Panc1 (cell line): ENCODE results near the gene MLLT3. TPM values are rescaled to one million over a fixed set of nuclear protein-coding genes. Genes with fewer than 3 reads are reported as not detected.

Experiments used
- ATAC-seq: fragments of 200-7000 bp; cut with Tn5 transposase; 2 replicates; pipeline ENCODE4 v1.9.1; 2020; ENCODE audit warnings: mild to moderate bottlenecking, moderate library complexity
- BruUV-seq: library from RNA; stranded (reverse); fragments of 400-500 nt; replicated peaks from 2 replicates; lab custom pipeline; 2021; lab: Mats Ljungman, UMichigan
- CTCF ChIA-PET: fragments of 300-600 bp; sonication (Branson Sonifier 250); formaldehyde crosslinking; loops from one replicate; lab custom pipeline; 2022; ENCODE audit warnings: antibody characterized with exemption; lab: Charles Lee
- POLR2A ChIA-PET: fragments of 300-600 bp; sonication (Branson Sonifier 250); formaldehyde crosslinking; loops from one replicate; lab custom pipeline; 2022; ENCODE audit warnings: antibody characterized with exemption; lab: Charles Lee
- DNase-seq: peaks from one replicate; pipeline ENCODE4 v3.0.0-alpha.2; 2010; ENCODE audit warnings: low read depth, low spot score
- H3K27ac ChIP-seq: 2 replicates; pipeline ENCODE4 v1.5.1; 2011; ENCODE audit warnings: mild to moderate bottlenecking, low read length, inconsistent platforms
- H3K27me3 ChIP-seq: fragments of 200-500 bp; sonication (Bioruptor generic); 2 replicates; pipeline ENCODE4 v1.6.0; 2014; ENCODE audit warnings: low read length, inconsistent platforms; ENCODE audit not compliant: control insufficient read depth, insufficient read depth
- H3K36me3 ChIP-seq: fragments of 200-500 bp; sonication (Bioruptor generic); 2 replicates; pipeline ENCODE4 v1.5.1; 2014; ENCODE audit warnings: inconsistent platforms, mild to moderate bottlenecking, low read length, moderate library complexity; ENCODE audit not compliant: control insufficient read depth, insufficient read depth
- H3K4me1 ChIP-seq: 2 replicates; pipeline ENCODE4 v1.5.1; 2011; ENCODE audit warnings: inconsistent platforms, mild to moderate bottlenecking, low read length, moderate library complexity; ENCODE audit not compliant: control insufficient read depth, insufficient read depth
- H3K4me3 ChIP-seq, 2 experiments: 2 replicates each; pipeline ENCODE4 v1.5.1; 2011 to 2012; ENCODE audit warnings: low read depth in 2 of 2, low read length in 2 of 2, mild to moderate bottlenecking in 2 of 2, inconsistent platforms in 1 of 2, moderate library complexity in 1 of 2
- H3K9me3 ChIP-seq: fragments of 200-500 bp; sonication (Bioruptor generic); 2 replicates; pipeline ENCODE4 v1.5.1; 2014; ENCODE audit warnings: low read depth, mild to moderate bottlenecking, inconsistent platforms, low read length, moderate library complexity; ENCODE audit not compliant: control insufficient read depth, insufficient read depth
- CTCF ChIP-seq: fragments of 450-650 bp; IDR thresholded peaks from 2 replicates; pipeline ENCODE4 v1.5.1; 2017; ENCODE audit warnings: mild to moderate bottlenecking
- POLR2AphosphoS5 ChIP-seq: IDR thresholded peaks from 2 replicates; pipeline ENCODE4 v1.6.1; 2012; ENCODE audit warnings: mild to moderate bottlenecking, low read depth, low read length, moderate library complexity
- SIN3A ChIP-seq: IDR thresholded peaks from 2 replicates; pipeline ENCODE4 v1.6.1; 2012; ENCODE audit warnings: low read depth, mild to moderate bottlenecking, low read length, moderate library complexity, borderline replicate concordance; ENCODE audit not compliant: insufficient read depth
- TCF7L2 ChIP-seq: IDR thresholded peaks from 2 replicates; pipeline ENCODE4 v1.6.1; 2011; ENCODE audit warnings: mild to moderate bottlenecking, low read depth, low read length, inconsistent platforms
- in situ Hi-C: cut with HindIII; loops from 2 replicates; pipeline ENCODE4 v1.10.0; 2016; ENCODE audit warnings: low sequenced_read_pairs, low pct_unique_long_range_greater_than_20kb
- intact Hi-C: fragments of 100-400 bp; cut with micrococcal nuclease; formaldehyde crosslinking; loops from one replicate; pipeline ENCODE4 v1.10.0; 2022; ENCODE audit not compliant: unreplicated experiment
- total RNA-seq: library from RNA; stranded (reverse); gene quantifications from one replicate; pipeline ENCODE4 v1.2.1, GENCODE V29; 2021; ENCODE audit not compliant: unreplicated experiment
- TF ChIP-seq, protein P1 (sequence below), 2 experiments: IDR thresholded peaks; 2 replicates each; pipeline ENCODE4 v1.6.1; 2011 to 2012; ENCODE audit warnings: low read depth in 2 of 2, control low read depth in 1 of 2, low read length in 1 of 2, mild to moderate bottlenecking in 1 of 2, moderate library complexity in 1 of 2; ENCODE audit not compliant: insufficient read depth in 1 of 2

The MLLT3 gene
- total RNA-seq, 1 experiment from 2014 or later = 0.49 TPM

- CTCF ChIA-PET = no interaction called here
- in situ Hi-C loops = no loop called here
- Histone ChIP-seq H3K27ac (no peak overlapping the region), H3K36me3 (no peaks in the 10 kb centered on the region), H3K4me3 (no peak overlapping the region), H3K9me3 (no peaks in the 10 kb centered on the region), H3K27me3 (no peaks in the 10 kb centered on the region), H3K4me1 (no peaks in the 10 kb centered on the region)
- DNase-seq = no peak
- no peak for TF ChIP-seq POLR2AphosphoS5
- TF ChIP-seq TCF7L2 = no peak
- TF ChIP-seq, protein P1, sequence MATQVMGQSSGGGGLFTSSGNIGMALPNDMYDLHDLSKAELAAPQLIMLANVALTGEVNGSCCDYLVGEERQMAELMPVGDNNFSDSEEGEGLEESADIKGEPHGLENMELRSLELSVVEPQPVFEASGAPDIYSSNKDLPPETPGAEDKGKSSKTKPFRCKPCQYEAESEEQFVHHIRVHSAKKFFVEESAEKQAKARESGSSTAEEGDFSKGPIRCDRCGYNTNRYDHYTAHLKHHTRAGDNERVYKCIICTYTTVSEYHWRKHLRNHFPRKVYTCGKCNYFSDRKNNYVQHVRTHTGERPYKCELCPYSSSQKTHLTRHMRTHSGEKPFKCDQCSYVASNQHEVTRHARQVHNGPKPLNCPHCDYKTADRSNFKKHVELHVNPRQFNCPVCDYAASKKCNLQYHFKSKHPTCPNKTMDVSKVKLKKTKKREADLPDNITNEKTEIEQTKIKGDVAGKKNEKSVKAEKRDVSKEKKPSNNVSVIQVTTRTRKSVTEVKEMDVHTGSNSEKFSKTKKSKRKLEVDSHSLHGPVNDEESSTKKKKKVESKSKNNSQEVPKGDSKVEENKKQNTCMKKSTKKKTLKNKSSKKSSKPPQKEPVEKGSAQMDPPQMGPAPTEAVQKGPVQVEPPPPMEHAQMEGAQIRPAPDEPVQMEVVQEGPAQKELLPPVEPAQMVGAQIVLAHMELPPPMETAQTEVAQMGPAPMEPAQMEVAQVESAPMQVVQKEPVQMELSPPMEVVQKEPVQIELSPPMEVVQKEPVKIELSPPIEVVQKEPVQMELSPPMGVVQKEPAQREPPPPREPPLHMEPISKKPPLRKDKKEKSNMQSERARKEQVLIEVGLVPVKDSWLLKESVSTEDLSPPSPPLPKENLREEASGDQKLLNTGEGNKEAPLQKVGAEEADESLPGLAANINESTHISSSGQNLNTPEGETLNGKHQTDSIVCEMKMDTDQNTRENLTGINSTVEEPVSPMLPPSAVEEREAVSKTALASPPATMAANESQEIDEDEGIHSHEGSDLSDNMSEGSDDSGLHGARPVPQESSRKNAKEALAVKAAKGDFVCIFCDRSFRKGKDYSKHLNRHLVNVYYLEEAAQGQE (IDR thresholded peaks at IDR 0.05; ENCODE audit: insufficient read depth in 1 of 2, low read depth in 2 of 2, low read length in 1 of 2) = no peak
- no peak for TF ChIP-seq SIN3A
- TF ChIP-seq CTCF = no peak
- POLR2A ChIA-PET = no interaction called here
- intact Hi-C loops = no loop called here
- no TSS peak for BruUV-seq
- no peak for ATAC-seq
These were observed 305.9 kb downstream of the MLLT3 start for GRCh38 chr9:20316372-20316771.

DNA sequence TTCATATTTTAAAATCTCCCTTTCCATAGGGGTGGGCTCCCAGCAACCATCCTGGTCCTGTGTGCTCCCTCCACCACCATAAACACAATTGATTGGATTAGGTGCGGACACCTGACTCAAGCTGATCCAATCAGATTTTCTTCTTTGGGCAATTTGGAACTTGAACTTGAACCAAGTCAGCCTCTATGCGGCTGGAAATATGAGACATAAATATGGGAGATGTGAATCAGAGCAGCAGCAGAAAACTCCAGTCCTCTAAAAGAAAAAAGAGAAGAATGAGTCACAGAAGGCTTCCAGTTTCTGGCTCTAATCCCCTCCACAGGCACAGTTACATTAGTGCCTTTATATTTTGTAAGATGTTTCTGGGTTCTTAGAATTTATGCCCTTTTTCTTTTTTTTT is 306.6 kb downstream of the MLLT3 start:
- no peak for TF ChIP-seq CTCF
- TF ChIP-seq, protein P1 (IDR thresholded peaks at IDR 0.05; ENCODE audit: insufficient read depth in 1 of 2, low read depth in 2 of 2, low read length in 1 of 2) = no peak
- no peak for TF ChIP-seq POLR2AphosphoS5
- no peak for TF ChIP-seq SIN3A
- no peak for TF ChIP-seq TCF7L2
- intact Hi-C loops (no loop called here), in situ Hi-C loops (no loop called here)
- Histone ChIP-seq H3K4me1 (no peaks in the 10 kb centered on the region), H3K27me3 (no peaks in the 10 kb centered on the region), H3K36me3 (no peaks in the 10 kb centered on the region), H3K4me3 (no peak overlapping the region), H3K27ac (no peak overlapping the region), H3K9me3 (no peaks in the 10 kb centered on the region)
- no TSS peak for BruUV-seq
- ATAC-seq (no peak), DNase-seq (no peak)
- ChIA-PET POLR2A (no interaction called here), CTCF (no interaction called here)
